ENCODE data around the gene ITGB7. TPM values are rescaled to one million over a fixed set of nuclear protein-coding genes. Genes with fewer than 3 reads are reported as not detected.

ITGB7 gene, protein sequence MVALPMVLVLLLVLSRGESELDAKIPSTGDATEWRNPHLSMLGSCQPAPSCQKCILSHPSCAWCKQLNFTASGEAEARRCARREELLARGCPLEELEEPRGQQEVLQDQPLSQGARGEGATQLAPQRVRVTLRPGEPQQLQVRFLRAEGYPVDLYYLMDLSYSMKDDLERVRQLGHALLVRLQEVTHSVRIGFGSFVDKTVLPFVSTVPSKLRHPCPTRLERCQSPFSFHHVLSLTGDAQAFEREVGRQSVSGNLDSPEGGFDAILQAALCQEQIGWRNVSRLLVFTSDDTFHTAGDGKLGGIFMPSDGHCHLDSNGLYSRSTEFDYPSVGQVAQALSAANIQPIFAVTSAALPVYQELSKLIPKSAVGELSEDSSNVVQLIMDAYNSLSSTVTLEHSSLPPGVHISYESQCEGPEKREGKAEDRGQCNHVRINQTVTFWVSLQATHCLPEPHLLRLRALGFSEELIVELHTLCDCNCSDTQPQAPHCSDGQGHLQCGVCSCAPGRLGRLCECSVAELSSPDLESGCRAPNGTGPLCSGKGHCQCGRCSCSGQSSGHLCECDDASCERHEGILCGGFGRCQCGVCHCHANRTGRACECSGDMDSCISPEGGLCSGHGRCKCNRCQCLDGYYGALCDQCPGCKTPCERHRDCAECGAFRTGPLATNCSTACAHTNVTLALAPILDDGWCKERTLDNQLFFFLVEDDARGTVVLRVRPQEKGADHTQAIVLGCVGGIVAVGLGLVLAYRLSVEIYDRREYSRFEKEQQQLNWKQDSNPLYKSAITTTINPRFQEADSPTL
- 0.23 to 0.59 TPM (median 0.45 TPM) in 5 replicates for total RNA-seq (2022; extraction: Qiagen RNA extraction; ENCODE audit: low read depth)

DNA sequence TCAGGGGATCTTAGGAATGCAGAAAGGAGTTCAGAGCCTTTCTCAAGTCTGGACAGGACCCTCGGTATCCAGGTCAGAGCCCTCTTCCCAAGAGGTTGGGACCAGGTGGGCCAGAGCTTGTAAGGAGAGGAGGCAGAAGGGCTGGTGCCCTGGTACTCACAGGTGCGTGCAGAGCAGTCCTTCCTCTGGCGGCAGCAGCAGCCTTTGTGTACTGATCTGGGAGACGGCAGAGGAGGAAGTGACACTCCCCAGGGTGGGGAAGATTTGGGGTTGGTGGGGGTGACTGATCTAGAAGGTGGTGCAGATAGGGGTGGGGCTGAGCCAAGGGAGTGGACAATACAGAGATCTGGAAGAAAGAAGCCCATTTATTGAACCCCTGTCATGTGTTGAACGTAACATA, at the start of gene ITGB7:
TSS of gene ITGB7 (minus strand) at position 210 of the 400 bp plus-strand sequence. CDS start 6,808 bp downstream, outside the sequence.

DNA sequence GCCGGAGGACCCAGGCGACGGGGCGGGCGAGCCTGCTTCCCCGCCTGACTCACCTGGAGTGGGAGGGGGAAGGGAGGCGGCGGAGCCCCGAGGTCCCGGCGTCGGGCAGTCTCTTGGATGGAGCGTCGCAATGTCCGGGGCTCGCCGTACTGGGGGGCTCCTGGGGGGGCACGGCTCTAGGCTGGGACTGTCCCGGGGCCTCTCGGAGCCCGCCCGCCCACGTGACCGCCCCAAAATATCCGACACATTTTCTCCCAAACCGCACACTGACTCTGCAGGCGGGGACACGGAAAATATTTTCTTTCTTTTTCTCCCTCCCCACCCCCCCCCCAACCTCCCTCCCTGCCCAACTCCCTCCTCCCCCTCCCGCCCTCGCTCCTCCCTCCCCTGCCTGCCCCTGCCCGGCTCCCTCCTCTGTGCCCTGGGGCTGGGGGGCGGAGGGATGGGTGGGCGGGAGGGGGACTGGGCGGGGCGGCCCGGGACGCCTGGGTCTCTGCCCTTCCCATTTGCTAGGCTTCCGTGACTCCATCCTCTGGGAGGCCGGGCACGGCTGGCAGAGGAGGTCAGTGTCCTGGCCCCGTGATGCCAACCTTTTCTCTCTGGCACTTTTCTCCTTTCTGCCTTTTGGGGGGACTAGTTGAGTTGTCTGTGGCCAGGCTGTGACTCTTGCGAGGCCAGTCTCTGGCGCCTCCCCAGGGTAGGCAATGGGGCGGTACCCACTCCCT, 25.0 kb upstream of the ITGB7 start, which contains the start of gene RARG:
TSS of gene RARG (minus strand) at position 289 of the 725 bp plus-strand sequence. CDS start 4,664 bp downstream, outside the sequence.

DNA sequence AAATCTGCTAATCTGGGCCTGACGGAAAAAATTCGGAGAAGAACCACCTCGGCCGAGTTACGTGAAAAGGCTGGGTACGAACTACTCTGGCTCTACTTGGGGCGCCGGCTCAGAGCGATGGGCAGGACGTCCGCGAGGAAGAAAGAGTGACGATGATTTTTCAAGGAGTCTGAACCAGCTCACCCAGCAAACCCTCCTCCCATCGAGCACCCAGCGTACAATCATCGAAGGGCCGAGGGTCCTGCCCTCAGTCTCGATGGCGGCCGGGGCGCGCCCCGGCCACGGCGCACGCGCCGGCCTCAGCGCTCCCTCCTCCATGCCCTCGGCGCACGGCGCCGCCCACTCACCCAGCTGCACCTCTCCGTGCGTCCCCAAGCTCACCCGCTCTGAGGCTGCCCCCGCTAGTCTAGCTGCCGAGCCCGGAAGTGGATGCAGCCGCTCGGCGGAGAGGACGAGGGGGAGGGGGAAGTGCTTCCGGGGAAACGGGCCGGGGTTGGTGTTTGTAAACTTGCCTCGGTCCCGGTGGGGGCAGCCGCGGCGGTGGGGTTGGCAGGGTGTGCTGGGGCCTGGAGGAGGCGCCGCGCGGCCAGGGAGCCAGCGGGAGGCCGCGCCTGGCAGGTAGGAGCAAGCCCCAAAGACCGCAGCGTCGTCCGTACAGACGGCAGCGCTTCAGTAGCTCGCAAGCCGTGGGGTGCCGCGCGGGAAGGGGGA, 26.7 kb downstream of the ITGB7 start, which contains the start of the genes CSAD and ZNF740:
TSS of gene CSAD (minus strand) at position 706 of the 711 bp plus-strand sequence. CDS start 7,455 bp downstream, outside the sequence.
TSS of gene ZNF740 (plus strand) at position 503 of the 711 bp plus-strand sequence. CDS start 1,262 bp downstream, outside the sequence.

Other genes with a start within 250 kb of the ITGB7 start
- gene EIF4B, start 200.8 kb downstream of the ITGB7 start, total RNA-seq (2022; extraction: Qiagen RNA extraction; ENCODE audit: low read depth): 250 to 434 TPM (median 269 TPM) in 5 replicates
- 10.0 to 20.4 TPM (median 17.8 TPM) in 5 replicates for gene TNS2, start 157.2 kb downstream of the ITGB7 start, total RNA-seq (2022; extraction: Qiagen RNA extraction; ENCODE audit: low read depth)
- gene SPRYD3, start 127.9 kb downstream of the ITGB7 start, total RNA-seq (2022; extraction: Qiagen RNA extraction; ENCODE audit: low read depth): 32.4 to 37.0 TPM (median 36.1 TPM) in 5 replicates
- gene IGFBP6, start 109.6 kb downstream of the ITGB7 start, total RNA-seq (2022; extraction: Qiagen RNA extraction; ENCODE audit: low read depth): 148 to 244 TPM (median 232 TPM) in 5 replicates
- 0.15 to 0.29 TPM (median 0.23 TPM) in 5 replicates for gene SOAT2, start 103.8 kb downstream of the ITGB7 start, total RNA-seq (2022; extraction: Qiagen RNA extraction; ENCODE audit: low read depth)
- 14.0 to 18.9 TPM (median 16.7 TPM) in 5 replicates for gene ZNF740, start 26.5 kb downstream of the ITGB7 start, total RNA-seq (2022; extraction: Qiagen RNA extraction; ENCODE audit: low read depth)
- 4.7 to 6.9 TPM (median 5.4 TPM) in 5 replicates for gene CSAD, start 26.3 kb downstream of the ITGB7 start, total RNA-seq (2022; extraction: Qiagen RNA extraction; ENCODE audit: low read depth)
- gene RARG, start 25.0 kb upstream of the ITGB7 start, total RNA-seq (2022; extraction: Qiagen RNA extraction; ENCODE audit: low read depth): 22.0 to 29.7 TPM (median 26.0 TPM) in 5 replicates
- gene ESPL1, start 61.0 kb upstream of the ITGB7 start, total RNA-seq (2022; extraction: Qiagen RNA extraction; ENCODE audit: low read depth): 15.6 to 22.5 TPM (median 18.2 TPM) in 5 replicates
- 469 to 596 TPM (median 550 TPM) in 5 replicates for gene PFDN5, start 88.3 kb upstream of the ITGB7 start, total RNA-seq (2022; extraction: Qiagen RNA extraction; ENCODE audit: low read depth)
- gene MYG1, start 92.4 kb upstream of the ITGB7 start, total RNA-seq (2022; extraction: Qiagen RNA extraction; ENCODE audit: low read depth): 74.9 to 114 TPM (median 93.0 TPM) in 5 replicates
- 73.4 to 84.3 TPM (median 77.9 TPM) in 5 replicates for gene AAAS, start 114.4 kb upstream of the ITGB7 start, total RNA-seq (2022; extraction: Qiagen RNA extraction; ENCODE audit: low read depth)
- gene SP7, start 129.1 kb upstream of the ITGB7 start, total RNA-seq (2022; extraction: Qiagen RNA extraction; ENCODE audit: low read depth): not detected in 5 replicates
- 16.0 to 26.2 TPM (median 24.0 TPM) in 5 replicates for gene SP1, start 172.9 kb upstream of the ITGB7 start, total RNA-seq (2022; extraction: Qiagen RNA extraction; ENCODE audit: low read depth)
- gene AMHR2, start 216.6 kb upstream of the ITGB7 start, total RNA-seq (2022; extraction: Qiagen RNA extraction; ENCODE audit: low read depth): 1.1 to 2.8 TPM (median 1.6 TPM) in 5 replicates
- gene PRR13, start 234.5 kb upstream of the ITGB7 start, total RNA-seq (2022; extraction: Qiagen RNA extraction; ENCODE audit: low read depth): 298 to 414 TPM (median 381 TPM) in 5 replicates
- gene PCBP2, start 244.9 kb upstream of the ITGB7 start, total RNA-seq (2022; extraction: Qiagen RNA extraction; ENCODE audit: low read depth): 621 to 677 TPM (median 657 TPM) in 5 replicates